ENCODE data around the gene CBLN3.
A peak's percentile ranks its signal among the peaks of the same experiment; 100 is the strongest.

Gene CBLN3

DNA sequence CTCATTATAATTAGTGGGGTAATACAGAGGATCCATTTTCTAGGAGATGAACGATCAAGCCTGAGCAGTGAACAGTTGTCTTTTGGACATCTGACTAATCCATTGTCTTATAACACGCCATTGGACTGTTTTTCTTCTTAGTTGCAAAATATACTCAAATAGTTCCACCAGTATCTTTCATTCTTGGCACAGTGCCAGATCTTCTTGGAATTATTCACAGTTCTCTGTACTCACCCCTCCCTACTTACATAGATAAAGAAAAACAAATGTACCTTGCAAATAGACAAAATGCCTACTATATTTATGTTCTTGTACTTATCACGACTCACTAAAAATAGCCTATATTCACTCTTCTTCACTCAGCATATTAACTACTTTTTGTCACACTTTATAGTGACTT, 3.8 kb downstream of the CBLN3 start:
- peak in 2 of 4 experiments; percentile 48 to 55 for DNase-seq

DNA sequence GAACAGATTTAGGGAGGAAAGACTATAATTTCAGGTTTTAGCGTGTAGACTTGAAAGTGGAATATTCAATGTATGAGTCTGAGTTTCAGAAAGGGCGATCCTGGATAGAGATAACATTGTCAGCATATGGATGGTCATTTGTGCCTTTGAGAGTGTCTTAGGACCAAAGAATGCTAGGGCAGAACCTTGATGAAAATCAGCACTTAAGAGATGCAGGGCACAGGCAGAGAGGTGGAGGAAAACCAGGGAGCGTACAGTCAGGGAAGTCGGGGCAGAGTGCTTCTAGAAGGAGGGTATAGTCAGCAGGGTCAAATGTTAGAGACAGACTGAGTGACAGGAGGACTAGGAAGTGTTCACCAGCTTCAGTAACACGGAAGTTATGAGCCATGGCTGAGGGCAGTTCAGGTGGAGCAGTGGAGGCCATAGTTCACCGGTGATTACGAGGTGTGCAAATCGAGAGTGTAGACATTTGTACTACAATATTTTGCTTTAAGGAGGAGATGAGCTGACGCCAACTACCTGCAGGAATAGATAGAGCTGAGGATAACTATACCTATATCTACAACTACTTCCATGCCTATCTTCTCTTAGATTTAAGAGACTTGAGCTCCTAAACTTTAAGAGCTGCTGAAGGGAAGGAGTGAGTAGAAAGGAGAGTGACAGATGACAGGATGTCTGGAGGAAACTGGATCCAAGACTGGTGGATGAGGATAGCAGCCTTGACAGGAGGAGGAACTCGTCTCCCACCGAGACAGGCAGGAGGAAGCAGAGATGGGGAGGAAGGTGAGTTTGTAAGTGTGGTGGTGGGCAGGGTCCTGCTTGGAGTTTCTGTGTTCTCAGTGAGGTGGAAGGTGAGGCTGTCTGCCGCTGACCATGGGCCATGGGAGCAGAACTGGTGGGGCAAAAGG, 6.5 kb downstream of the CBLN3 start:
- DNase-seq: no peak

DNA sequence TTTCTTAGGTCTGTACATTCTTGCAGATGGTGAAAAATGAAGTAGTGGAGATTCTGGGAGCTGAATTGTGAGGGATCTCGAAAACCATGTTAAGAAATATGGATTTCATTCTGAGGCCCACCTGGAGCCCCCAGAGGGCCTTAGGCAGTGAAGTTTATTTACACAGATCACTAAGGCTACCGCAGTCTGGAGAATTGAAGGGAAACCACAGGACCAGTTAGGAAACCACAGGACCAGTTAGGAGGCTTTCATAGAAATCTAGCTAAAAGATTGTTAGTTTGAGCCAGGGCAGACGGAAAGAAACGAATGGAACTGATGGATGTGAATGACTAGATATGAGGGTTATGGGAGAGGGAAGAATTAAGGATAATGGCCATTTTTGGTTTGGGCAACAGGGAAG, 7.2 kb downstream of the CBLN3 start:
- DNase-seq: no peak

DNA sequence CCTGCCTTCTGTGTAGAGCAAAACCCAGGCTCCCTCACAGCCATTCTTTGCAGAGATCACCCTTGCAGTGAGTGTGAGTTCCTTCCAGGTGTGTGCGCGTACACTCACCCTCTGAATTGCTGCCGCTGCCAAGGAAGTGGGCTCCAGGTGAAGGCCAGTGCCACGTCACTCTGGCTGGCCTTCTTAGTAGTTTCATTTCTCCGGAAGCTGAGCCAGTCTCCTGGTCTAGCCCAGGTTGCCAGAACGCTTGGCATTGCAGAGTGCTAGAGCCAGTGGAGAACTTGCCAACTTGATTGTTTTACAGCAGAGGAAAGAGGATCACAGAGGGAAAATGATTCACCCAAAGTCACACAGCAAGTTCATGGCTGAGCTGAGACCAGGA, 11.0 kb downstream of the CBLN3 start:
- no peak for DNase-seq

DNA sequence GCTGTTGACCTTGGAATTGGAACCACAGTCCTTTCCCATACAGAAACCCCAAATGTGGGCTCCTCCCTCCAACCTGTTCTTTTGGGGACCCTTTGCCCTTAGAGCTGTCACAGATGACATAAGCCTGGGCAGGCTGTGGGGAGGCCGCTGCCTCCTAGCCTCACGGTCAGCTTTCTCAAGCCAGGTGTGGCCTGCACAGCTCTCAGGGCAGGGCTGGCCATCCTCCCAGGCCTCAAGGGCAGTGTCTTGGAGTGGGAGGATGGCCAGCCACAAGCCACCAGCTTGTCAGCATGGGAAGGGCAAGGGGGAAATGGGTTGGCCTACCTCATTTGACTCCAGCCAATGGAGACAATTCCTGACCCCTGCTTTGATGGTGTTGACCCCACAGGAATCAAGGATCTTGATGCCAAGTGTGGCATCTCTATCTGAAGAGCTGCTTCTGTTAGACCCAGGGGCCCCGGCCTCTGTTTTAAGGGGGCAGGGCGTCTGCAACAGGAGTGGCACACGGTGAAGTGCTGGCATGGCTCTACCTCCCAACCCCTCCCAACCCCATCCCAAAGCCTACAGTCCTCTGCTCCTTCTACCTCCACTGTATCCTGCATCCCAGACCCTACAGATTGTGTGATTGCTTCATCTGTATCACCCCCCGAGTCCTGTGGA, 11.5 kb downstream of the CBLN3 start:
- DNase-seq: no peak

DNA sequence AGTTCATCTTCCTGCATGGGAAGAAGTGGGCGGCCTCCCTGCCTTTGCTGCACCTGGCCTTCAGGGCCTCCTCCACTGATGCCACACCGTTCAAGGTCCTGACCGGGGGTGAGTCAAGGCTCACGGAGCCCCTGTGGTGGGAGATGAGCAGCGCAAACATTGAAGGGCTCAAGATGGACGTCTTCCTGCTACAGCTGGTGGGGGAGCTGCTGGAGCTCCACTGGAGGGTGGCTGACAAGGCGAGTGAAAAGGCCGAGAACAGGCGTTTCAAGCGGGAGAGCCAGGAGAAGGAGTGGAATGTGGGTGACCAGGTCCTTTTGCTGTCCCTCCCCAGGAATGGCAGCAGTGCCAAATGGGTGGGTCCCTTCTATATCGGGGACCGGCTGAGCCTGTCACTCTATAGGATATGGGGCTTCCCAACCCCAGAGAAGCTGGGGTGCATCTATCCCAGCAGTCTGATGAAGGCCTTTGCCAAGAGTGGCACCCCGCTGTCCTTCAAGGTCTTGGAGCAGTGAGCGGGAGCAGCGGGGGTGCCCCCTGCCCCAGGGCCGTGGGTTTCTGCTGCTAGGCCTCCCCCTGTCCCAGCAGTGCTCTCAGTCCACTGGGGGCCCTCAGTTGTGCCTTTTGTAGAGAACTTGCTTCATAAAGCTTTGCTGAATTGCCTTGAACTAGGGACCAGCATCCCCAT, 12.4 kb downstream of the CBLN3 start:
- no peak for DNase-seq

DNA sequence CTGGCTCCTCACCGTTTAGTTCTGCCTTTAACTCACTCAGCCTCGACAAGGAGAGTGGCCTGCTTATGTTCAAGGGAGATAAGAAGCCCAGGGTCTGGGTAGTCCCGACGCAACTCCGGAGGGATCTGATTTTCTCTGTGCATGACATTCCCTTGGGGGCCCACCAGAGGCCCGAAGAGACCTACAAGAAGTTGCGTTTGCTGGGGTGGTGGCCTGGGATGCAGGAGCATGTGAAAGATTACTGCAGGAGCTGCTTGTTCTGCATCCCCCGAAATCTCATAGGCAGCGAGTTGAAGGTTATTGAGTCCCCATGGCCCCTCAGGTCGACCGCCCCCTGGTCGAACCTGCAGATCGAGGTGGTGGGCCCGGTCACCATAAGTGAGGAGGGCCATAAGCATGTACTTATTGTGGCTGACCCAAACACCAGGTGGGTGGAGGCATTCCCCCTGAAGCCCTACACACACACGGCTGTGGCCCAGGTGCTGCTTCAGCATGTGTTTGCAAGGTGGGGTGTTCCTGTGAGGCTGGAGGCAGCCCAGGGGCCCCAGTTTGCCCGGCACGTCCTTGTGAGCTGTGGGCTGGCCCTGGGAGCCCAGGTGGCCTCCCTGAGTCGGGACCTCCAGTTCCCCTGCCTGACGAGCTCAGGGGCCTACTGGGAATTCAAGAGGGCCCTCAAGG, 13.1 kb downstream of the CBLN3 start:
- DNase-seq: no peak

DNA sequence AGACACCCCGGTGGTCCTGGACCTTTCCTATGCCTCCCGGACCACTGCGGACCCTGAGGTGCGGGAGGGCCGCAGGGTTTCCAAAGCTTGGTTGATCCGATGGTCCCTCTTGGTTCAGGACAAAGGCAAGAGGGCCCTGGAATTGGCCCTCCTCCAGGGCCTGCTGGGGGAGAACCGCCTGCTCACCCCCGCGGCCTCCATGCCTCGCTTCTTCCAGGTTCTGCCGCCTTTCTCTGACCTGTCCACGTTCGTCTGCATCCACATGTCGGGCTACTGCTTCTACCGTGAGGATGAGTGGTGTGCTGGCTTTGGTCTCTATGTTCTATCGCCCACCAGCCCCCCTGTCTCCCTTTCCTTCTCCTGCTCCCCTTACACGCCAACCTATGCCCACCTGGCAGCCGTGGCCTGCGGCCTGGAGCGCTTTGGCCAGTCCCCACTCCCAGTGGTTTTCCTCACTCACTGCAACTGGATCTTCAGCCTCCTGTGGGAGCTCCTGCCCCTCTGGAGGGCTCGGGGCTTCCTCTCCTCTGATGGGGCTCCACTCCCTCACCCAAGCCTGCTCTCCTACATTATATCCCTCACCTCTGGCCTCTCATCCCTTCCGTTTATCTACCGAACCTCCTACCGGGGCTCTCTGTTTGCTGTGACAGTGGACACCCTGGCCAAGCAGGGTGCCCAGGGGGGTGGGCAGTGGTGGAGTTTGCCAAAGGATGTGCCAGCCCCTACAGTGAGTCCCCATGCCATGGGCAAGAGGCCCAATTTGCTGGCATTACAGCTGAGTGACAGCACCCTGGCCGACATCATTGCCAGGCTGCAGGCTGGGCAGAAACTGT, 13.8 kb downstream of the CBLN3 start:
- no peak for DNase-seq

DNA sequence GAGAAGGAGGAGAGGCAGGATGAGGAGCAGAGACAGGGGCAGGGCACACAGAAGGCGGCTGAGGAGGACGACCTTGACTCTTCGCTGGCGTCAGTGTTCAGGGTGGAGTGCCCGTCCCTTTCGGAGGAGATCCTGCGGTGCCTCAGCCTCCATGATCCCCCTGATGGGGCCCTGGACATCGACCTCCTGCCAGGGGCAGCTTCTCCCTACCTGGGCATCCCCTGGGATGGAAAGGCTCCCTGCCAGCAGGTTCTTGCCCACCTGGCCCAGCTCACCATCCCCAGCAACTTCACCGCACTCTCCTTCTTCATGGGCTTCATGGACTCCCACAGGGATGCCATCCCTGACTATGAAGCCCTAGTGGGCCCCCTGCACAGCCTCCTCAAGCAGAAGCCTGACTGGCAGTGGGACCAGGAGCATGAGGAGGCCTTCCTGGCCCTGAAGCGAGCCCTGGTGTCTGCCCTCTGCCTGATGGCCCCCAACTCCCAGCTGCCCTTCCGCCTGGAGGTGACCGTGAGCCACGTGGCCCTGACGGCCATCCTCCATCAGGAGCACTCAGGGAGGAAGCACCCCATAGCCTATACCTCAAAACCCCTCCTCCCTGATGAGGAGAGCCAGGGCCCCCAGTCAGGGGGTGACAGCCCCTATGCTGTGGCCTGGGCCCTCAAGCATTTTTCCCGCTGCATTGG, 14.6 kb downstream of the CBLN3 start:
- no peak for DNase-seq

DNA sequence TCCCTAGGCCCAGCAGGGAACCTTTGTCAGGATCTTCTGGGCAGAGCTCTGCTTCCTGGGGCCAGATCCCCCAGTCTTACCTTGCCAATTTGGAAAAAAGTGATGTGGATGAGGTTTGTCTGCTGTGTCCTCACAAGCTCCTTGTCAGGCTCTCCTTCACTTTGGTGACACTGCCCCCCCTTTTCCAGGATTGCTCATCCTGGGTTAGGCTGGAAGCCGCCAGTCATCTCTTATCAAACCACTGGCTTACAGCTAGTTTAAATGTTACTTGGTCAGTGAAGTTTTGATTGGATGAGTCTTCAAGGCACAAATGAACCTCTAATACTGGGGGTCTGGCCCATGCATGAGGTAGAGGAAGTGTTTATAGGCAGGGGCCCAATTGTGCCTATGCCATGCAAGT, 15.4 kb downstream of the CBLN3 start:
- DNase-seq: no peak

DNA sequence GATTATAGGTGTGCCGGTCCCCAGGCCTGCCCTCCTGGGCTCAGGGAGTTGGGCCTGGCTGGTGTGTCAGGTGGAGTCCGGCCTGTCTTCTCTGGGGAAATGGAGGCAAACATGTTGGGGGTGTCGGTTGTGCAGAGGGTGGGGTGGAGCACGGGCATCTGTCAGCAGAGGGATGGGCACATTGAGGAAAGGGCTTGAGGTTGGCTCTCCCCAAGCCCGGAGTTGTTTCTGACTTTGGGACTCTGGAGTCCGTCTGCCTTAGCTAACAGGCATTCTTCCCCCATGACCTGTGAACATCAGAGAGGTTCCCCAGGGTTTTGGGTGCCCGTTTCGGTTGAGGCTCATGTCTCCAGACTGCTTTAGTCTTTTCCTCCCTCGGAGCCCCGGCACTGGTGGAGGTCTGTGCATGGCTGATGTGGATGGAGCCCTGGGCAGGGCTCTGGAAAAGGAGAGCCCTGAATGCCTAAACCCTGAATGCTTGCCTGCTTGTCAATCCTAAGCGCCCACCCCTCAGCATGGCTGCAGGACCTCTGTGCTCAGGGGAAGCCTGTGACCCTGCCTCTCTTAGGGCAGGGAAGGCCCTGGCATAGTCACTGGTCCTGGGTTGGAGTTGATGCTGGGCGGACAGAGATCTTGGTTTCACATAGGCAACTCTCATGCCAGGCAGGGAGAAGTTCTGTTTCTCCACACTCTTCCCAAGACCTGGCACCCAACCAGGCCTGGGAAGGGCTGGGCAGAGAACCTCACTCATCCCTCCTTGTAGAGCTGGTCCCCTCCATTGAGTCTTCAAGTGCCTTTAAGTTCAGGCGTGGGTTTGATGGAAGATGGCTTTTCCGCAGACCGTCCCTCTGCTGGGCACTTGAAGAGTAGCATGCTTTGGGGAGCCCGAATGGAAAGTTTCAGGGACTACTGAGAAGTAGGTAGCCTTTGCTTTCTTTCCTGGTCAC, 17.8 kb downstream of the CBLN3 start:
- DNase-seq: peak; percentile 49 to 73 (median 68)

DNA sequence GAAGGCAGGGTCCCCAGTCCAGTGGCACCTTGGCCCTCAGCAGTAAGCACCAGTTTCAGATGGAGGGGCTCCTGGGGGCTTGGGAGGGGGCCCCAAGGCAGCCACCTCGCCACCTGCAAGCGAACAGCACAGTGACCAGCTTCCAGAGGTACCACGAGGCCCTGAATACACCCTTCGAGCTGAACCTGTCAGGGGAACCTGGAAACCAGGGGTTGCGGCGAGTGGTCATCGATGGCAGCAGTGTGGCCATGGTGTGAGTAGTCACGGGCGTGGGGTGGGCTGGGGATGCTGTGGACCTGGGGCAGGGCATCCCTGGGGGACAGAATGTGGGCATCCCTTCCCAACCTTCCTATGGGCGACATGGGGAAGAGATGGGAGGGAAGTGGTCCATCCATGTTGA, 19.5 kb downstream of the CBLN3 start:
- no peak for DNase-seq

DNA sequence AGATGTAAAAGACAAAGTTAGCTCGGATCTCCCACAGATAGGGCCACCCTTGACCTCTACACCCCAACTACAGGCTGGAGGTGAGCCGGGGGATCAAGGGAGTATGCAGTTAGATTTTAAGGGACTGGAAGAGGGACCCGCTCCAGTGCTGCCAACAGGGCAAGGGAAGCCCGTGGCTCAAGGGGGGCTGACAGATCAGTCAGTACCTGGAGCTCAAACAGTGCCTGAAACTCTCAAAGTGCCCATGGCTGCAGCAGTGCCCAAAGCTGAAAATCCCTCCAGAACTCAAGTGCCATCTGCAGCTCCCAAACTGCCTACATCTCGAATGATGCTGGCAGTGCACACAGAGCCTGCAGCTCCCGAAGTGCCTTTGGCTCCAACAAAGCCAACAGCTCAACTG, 20.3 kb downstream of the CBLN3 start:
- DNase-seq: no peak

DNA sequence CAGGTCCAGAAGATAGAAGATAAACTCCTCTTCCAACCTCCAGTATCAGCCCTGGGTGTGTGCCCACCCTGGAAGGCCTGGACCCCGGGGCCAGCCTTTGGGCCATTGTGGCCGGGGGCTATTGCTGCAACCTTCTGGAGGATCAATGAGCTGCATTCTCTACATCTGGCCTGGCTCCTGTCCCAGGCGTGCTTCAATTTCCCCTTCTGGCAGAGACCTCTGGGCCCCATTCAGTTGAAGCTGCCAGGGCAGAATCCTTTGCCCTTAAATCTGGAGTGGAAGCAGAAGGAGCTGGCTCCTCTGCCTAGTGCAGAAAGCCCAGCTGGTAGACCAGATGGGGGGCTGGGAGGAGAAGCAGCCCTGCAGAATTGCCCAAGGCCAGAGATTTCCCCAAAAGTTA, 20.7 kb downstream of the CBLN3 start:
- no peak for DNase-seq

DNA sequence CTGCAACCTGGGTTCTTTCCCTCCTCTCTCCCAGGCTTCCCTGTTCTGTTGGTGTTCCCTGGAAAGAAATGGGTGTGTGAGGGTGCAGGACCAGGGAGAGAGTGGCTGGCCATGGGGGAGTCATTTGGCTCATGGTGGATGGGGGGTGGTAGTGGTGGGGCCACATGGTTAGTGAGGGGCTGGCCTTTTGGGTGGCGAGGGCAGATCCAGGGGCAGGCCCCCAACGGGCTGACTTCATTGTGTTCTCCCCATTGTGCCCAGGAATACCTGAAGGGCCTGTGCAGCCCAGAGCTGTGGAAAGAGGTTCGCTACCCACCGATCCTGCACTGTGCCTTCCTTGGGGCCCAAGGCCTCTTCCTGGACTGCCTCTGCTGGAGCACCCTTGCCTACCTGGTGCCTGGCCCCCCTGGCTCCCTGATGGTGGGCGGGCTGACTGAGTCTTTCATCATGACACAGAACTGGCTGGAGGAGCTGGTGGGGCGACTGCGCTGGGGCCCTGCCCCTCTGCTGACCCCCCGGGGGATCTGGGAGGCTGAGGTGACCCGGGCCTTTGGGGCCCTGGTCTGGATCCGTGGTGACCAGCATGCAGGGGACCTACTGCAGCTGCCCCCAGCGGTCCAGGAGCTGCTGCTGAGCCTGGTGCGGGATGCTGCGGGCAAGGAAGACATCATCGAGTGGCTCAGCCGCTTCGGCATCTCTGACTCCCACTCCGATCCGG, 21.7 kb downstream of the CBLN3 start:
- DNase-seq: no peak

DNA sequence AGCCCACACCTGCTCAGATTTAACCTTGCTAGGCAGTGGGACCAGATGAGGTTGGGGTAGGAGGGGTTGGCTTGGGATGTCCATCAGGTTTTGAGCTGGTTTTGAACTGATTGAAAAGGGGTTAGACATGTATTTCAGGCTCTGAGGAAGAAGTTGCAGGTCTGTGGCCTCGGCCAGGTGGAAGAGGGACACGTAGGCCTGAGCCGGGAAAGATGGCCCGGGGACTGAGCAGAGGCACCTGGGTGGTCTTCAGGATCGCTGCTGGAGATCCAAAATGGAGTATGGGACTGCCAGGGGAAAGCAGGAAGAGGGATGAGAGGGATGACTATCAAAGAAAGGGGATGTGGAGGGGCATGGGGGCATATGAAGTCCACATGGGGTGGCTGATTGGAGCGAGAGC, 23.1 kb downstream of the CBLN3 start:
- DNase-seq: no peak

DNA sequence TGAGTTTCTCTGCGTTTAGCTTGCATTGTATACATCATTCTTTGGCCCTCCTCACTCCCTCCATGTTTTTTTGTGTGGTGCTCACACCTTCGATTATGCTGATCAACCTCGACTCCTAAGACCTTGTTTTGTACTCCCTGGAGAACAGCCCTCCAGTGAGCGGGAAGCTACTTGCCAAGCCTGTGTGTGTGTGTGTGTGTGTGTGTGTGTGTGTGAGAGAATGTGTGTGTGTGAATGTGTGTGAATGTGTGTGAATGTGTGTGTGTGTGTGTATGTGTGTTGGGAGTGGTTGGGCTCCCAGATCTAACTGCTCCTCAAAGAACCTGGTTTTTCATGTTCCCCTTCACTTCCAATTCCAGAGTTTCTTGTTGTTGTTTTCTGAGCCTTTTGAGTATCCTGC, 24.7 kb downstream of the CBLN3 start:
- no peak for DNase-seq

DNA sequence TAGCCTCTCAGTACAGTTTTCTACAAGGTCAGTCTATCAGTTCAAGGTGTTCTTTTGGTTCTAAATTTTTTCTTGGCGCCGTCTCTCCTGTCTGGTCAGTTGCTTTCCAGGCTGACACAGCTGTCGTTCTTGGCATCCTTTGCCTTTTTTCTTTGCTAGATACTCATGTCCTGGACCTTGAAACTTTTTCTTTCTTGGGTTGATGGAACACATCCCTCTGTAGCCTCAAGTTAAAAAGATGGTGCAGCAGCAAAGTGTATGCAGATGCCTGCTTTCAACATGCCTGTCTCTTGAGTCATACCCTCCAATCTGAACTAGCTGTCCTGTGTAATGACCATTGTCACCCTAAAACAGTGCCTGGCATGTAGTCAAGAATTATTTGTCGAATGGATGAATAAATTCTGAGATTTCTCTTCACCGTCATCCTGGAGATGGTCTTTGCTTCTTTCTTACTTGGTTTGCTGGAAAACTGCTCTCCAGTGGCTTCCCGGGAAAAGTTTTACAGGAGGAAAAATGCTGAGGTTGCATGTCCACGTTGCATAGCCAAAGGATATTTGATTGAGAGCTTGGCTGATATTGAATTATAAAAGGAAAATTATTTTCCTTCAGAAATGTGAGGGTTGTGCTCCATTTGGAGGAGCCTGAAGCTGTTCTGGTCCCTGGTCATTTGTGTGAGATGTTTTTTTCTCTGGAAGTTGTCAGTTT, 26.0 kb downstream of the CBLN3 start:
- DNase-seq: no peak

All from suppressor macrophage (primary cell).